GM18867 (cell line): ENCODE measurements around the gene EXOSC5.
"Not testable (repeated sequence)": the region's sequence is repeated elsewhere in the genome, so short reads cannot be mapped to it uniquely, and the experiment has no call there.

Experiments used
- ATAC-seq: cut with Tn5 transposase; IDR thresholded peaks from one replicate; pipeline ENCODE4 v1.9.1; 2021; ENCODE audit warnings: mild to moderate bottlenecking, moderate library complexity; ENCODE audit not compliant: unreplicated experiment

Gene EXOSC5

DNA sequence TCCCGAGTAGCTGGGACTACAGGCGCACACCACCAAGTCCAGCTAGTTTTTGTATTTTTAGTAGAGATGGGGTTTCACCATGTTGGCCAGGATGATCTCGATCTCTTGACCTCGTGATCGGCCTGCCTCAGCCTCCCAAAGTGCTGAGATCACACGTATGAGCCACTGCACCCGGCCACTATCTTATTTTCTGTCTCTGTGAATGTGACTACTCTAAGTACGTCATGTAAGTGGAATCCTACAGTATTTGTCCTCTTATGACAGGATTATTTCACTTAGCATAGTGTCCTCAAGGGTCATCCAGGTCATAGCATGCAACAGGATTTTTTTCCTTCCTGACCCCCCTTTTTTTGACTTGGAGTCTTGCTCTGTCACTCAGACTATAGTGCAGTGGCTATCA lies 25.6 kb downstream of the EXOSC5 start:
- no peak for ATAC-seq

DNA sequence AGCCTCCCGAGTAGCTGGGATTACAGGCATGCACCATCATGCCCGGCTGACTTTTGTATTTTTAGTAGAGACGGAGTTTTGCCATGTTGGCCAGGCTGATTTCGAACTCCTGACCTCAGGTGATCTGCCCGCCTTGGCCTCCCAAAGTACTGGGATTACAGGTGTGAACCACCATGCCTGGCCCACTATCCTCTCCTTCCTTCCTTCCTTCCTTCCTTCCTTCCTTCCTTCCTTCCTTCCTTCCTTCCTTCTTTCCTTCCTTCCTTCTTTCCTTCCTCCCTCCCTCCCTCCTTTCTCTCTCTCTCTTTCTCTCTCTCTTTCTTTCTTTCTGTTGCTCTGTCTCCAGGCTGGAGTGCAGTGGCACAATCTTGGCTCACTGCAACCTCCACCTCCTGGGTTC lies 26.0 kb downstream of the EXOSC5 start:
- ATAC-seq = not testable (repeated sequence)

DNA sequence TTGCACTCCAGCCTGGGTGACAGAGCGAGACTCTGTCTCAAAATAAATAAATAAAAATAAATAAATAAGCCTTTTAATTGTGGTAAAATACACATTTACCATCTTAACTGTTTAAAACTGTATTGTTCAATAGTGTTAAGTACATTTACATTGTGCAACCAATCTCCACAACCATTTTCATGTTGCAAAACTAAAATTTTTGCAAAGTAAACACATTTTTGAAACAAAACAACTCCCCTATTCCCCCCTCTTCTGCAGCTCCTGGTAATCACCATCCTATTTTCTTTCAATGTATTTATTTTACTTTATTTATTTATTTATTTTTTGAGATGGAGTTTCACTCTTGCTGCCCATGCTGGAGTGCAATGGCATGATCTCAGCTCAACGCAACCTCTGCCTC lies 27.4 kb downstream of the EXOSC5 start:
- ATAC-seq = no peak

DNA sequence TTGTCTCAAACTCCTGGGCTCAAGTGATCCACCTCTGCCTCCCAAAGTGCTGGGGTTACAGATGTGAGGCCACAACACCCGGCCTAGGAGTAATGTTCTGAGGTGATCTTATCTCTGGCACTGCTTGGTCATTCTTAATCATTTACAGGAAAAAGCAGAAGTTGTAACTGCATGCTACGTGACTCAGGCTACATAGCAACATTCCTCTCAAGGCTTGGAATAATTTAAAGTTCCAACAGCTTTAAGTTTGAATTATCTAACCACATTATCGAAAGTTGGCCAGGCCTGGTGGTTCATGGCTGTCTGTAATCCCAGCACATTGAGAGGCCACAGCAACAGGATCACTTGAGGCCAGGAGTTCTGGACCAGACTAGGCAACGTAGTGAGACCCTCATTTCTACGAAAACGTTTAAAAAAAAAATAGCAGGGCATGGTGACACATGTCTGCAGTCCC lies 29.3 kb downstream of the EXOSC5 start:
- no peak for ATAC-seq

DNA sequence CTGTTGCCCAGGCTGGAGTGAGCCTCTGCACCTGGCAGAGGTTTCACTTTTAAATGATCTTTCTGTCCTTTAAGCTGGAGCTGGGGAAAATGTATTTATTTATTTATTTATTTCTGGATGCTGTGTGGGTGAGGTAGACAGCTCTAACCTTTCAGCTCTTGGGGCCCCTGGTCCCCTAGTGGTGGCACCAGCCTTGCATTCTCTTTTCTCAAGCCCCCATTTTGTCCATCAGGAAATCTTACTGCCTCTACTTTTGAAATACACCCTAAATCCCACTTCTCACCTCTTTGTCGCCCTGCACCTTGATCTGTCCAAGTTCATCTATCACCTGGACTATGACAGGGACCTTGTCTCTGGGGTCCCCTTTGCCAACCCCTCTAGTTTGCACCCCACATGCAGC lies 31.1 kb downstream of the EXOSC5 start:
- no peak for ATAC-seq

GRCh38 chr19:41364524-41365391 lies 32.4 kb downstream of the EXOSC5 start:
- no peak for ATAC-seq

DNA sequence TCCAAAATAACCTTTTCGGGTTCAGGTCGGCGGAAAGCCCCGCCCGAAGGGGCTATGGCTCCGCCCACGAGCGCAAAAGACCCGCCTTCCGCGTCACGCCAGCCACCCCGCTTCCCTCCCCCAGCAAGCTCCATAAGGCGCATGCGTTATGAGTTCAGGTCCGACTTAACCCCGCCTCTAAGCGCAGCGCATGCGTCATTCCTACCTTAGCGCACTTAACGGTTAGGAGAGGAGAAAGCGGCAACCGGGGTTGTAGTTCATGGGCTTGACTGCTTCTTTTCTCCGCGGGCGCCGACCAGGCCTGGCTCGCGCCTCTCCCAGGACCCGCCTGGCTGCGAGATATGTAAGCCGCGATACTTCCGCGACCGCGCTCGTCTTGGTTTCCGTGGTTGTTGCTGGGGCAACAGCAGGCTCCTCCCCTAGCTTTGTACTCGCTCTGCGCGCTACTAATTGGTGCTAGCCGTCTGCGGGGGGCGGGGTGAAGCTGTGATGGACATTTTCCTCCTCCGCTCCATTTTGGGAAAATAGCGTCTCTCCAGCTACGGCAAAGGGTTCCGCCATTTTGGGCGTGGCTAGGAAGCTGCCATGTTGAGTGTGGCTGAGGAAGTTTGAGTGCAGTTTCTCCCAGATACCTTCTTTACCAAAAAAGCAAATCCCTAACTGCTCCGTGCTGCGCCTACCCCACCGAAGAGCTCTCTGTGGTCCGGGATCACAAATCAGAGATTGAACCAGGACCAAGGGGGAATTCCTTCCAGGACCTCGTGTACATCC lies 33.2 kb downstream of the EXOSC5 start, which contains the start of gene B9D2:
TSS of gene B9D2 (minus strand) at position 397 of the 771 bp plus-strand sequence. CDS start 630 bp downstream, outside the sequence.
- peak; percentile 84 for ATAC-seq

GRCh38 chr19:41363371-41363752 lies 33.8 kb downstream of the EXOSC5 start:
- peak; percentile 3 for ATAC-seq

- no peak for ATAC-seq
These were observed 34.9 kb downstream of the EXOSC5 start for GRCh38 chr19:41362143-41362847.

GRCh38 chr19:41359741-41360140 lies 37.4 kb downstream of the EXOSC5 start:
- ATAC-seq = no peak

GRCh38 chr19:41357746-41358145 lies 39.4 kb downstream of the EXOSC5 start:
- no peak for ATAC-seq

DNA sequence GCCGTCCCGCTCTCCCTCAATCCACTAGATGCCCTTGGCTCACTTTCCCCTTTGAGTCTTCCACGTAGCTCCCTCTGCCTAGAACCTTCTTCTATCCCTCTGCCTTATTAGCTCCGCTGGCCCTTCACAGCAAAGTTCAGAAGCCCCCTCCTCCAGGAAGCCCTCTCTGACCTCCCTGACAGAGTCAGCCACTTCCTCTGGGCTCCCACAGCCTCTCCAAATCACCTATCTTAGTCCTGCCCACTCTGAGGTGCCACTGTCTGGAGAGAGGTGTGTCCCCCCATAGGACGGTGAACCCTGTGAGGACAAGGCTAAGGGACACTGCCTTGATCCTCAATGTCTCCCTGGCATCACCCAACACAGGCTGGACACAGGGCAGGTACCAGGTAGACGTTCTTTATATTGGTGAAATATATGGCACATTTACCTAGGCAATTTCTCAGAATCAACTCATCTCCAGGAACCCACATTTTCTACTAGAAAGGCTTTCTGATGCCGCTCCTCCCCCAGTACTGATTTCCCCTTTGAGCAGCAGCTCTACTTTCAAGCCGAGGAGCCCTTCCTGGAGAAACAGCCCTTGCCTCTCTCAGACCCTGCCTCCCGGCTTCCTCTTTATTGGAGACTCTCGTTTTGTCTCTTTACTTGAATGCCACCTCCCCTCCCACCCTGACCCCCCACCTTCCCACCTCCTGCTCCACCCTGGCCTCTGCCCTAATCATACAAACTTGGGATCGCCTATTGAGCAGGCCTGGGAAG lies 40.0 kb downstream of the EXOSC5 start:
- no peak for ATAC-seq

GRCh38 chr19:41355802-41356201 lies 41.4 kb downstream of the EXOSC5 start:
- ATAC-seq = no peak

GRCh38 chr19:41355035-41355434 lies 42.1 kb downstream of the EXOSC5 start:
- ATAC-seq = no peak

- ATAC-seq = no peak
These were observed 42.7 kb downstream of the EXOSC5 start for GRCh38 chr19:41354343-41354953.

- peak; percentile 40 for ATAC-seq
These were observed 43.5 kb downstream of the EXOSC5 start, which contains the start of gene TGFB1 for GRCh38 chr19:41353466-41354342. TSS of gene TGFB1 (minus strand) at chr19:41353922. CDS start at chr19:41353044, 878 bp downstream.

- ATAC-seq = peak; percentile 18
These were observed 44.3 kb downstream of the EXOSC5 start for GRCh38 chr19:41352609-41353465.

GRCh38 chr19:41352279-41352608 lies 44.9 kb downstream of the EXOSC5 start:
- no peak for ATAC-seq
